Left ventricle myocardium superior (tissue), 1 donor: Measurements from ENCODE around the gene EXOC3L2. TPM values are rescaled to one million over a fixed set of nuclear protein-coding genes. Genes with fewer than 3 reads are reported as not detected.

Experiments
- ATAC-seq: fragments of 200-7000 bp; cut with Tn5 transposase; one replicate; pipeline ENCODE4 v1.9.1; 2020; ENCODE audit warnings: mild to moderate bottlenecking, moderate library complexity
- DNase-seq: peaks from one replicate; pipeline ENCODE4 v3.0.0-alpha.2; 2020
- intact Hi-C: fragments of 100-400 bp; cut with micrococcal nuclease; formaldehyde crosslinking; loops from one replicate; pipeline ENCODE4 v1.11.0; 2022
- total RNA-seq: library from RNA; stranded (reverse); fragmentation: NEBNext Ultra II Directional; extraction: Animal tissue kit (Norgen Biotek cat#: 25700); gene quantifications from one replicate; pipeline ENCODE4 v1.2.1, GENCODE V29; 2021
- donor health status: DM: no; HTN: yes; CAD: no; lungs with severe emphysema.

The EXOC3L2 gene
- total RNA-seq, 1 donor from 2014 or later, result 0.94 TPM

GRCh38 chr19:45169602-45170001, 75.6 kb downstream of the EXOC3L2 start:
- no peak for ATAC-seq
- intact Hi-C loops, result no loop called here
- DNase-seq, result no peak

GRCh38 chr19:45168767-45169351, 76.3 kb downstream of the EXOC3L2 start:
- intact Hi-C loops, result no loop called here
- ATAC-seq (no peak), DNase-seq (no peak)

- peak; percentile 27 for ATAC-seq
- DNase-seq, result no peak
- intact Hi-C loops, result no loop called here
Observed at GRCh38 chr19:45166723-45167252, 78.4 kb downstream of the EXOC3L2 start.

GRCh38 chr19:45164577-45165335, 80.5 kb downstream of the EXOC3L2 start:
- DNase-seq (peak; percentile 58), ATAC-seq (peak; percentile 58)
- intact Hi-C loops, result no loop called here

GRCh38 chr19:45163751-45164460, 81.3 kb downstream of the EXOC3L2 start:
- DNase-seq (no peak), ATAC-seq (no peak)
- intact Hi-C loops, result no loop called here

GRCh38 chr19:45163156-45163555, 82.1 kb downstream of the EXOC3L2 start:
- DNase-seq, result no peak
- intact Hi-C loops, result no loop called here
- ATAC-seq, result no peak

- intact Hi-C loops, result no loop called here
- DNase-seq (no peak), ATAC-seq (no peak)
Observed at GRCh38 chr19:45162608-45163143, 82.5 kb downstream of the EXOC3L2 start.

Other genes with a start within 250 kb of the EXOC3L2 start
- 3.5 TPM for gene RELB, start 243.9 kb downstream of the EXOC3L2 start, total RNA-seq
- 33.9 TPM for gene CLASRP, start 206.4 kb downstream of the EXOC3L2 start, total RNA-seq
- gene ZNF296, start 168.9 kb downstream of the EXOC3L2 start, total RNA-seq, result 0.20 TPM
- 14.4 TPM for gene GEMIN7, start 166.1 kb downstream of the EXOC3L2 start, total RNA-seq
- gene PPP1R37, start 152.2 kb downstream of the EXOC3L2 start, total RNA-seq, result 16.0 TPM
- 0.07 TPM for gene NKPD1, start 84.4 kb downstream of the EXOC3L2 start, total RNA-seq
- gene TRAPPC6A, start 67.2 kb downstream of the EXOC3L2 start, total RNA-seq, result 13.7 TPM
- 6.0 TPM for gene BLOC1S3, start 66.6 kb downstream of the EXOC3L2 start, total RNA-seq
- 26.2 TPM for gene MARK4, start 5.9 kb upstream of the EXOC3L2 start, total RNA-seq
- 6,589 TPM for gene CKM, start 77.5 kb upstream of the EXOC3L2 start, total RNA-seq
- not detected for gene KLC3, start 95.3 kb upstream of the EXOC3L2 start, total RNA-seq
- gene ERCC2, start 125.2 kb upstream of the EXOC3L2 start, total RNA-seq, result 9.9 TPM
- 222 TPM for gene PPP1R13L, start 159.7 kb upstream of the EXOC3L2 start, total RNA-seq
- 7.0 TPM for gene POLR1G, start 161.2 kb upstream of the EXOC3L2 start, total RNA-seq
- gene ERCC1, start 178.5 kb upstream of the EXOC3L2 start, total RNA-seq, result 150 TPM
- gene FOSB, start 222.6 kb upstream of the EXOC3L2 start, total RNA-seq, result 0.79 TPM